Endothelial cell of umbilical vein (primary cell): ENCODE data around the gene SSH2. TPM values are rescaled to one million over a fixed set of nuclear protein-coding genes. Genes with fewer than 3 reads are reported as not detected.

Experiments
- BruUV-seq: library from RNA; stranded (reverse); fragments of 400-500 nt; replicated peaks from 2 replicates; lab custom pipeline; 2021; lab: Mats Ljungman, UMichigan
- CTCF ChIA-PET: fragments of 300-600, 350-600 bp; sonication (Branson Sonifier 250); formaldehyde crosslinking; loops from one replicate; lab custom pipeline; 2021; ENCODE audit warnings: antibody characterized with exemption, inconsistent platforms; lab: Charles Lee
- POLR2A ChIA-PET: fragments of 300-600, 350-600 bp; sonication (Branson Sonifier 250); formaldehyde crosslinking; loops from one replicate; lab custom pipeline; 2021; ENCODE audit warnings: antibody characterized with exemption, inconsistent platforms; lab: Charles Lee
- DNase-seq: peaks from one replicate; pipeline ENCODE4 v3.0.0-alpha.2; 2011; ENCODE audit warnings: low read depth, low spot score
- FAIRE-seq: peaks from 2 replicates; lab custom pipeline; 2011; peaks lifted over from hg19 to GRCh38; lab: Jason Lieb, UNC
- H2AFZ ChIP-seq: 2 replicates; pipeline ENCODE4 v1.6.0; 2012; ENCODE audit warnings: low read depth, low read length, control low read depth, inconsistent platforms
- H3K27ac ChIP-seq: 2 replicates; pipeline ENCODE4 v1.5.1; 2011; ENCODE audit warnings: low read depth, mild to moderate bottlenecking, control low read depth, low read length, moderate library complexity; ENCODE audit not compliant: insufficient read depth
- H3K27me3 ChIP-seq, 2 experiments: 2 replicates each; pipeline versions ENCODE4 v1.6.0 to v1.6.1; 2011; ENCODE audit warnings: low read length in 2 of 2, mixed read lengths in 1 of 2; ENCODE audit not compliant: control insufficient read depth in 2 of 2, insufficient read depth in 2 of 2
- H3K36me3 ChIP-seq, 2 experiments: 2 replicates in 1 of 2; 3 replicates in 1 of 2; pipeline ENCODE4 v1.5.1; 2011; ENCODE audit warnings: low read length in 2 of 2, mild to moderate bottlenecking in 1 of 2, moderate library complexity in 1 of 2; ENCODE audit not compliant: control insufficient read depth in 2 of 2, insufficient read depth in 2 of 2; ENCODE audit errors: extremely low read depth in 1 of 2
- H3K4me1 ChIP-seq: 3 replicates; pipeline ENCODE4 v1.5.1; 2011; ENCODE audit warnings: mild to moderate bottlenecking, low read length; ENCODE audit not compliant: control insufficient read depth, insufficient read depth; ENCODE audit errors: extremely low read depth
- H3K4me2 ChIP-seq: 2 replicates; pipeline ENCODE4 v1.6.1; 2011; ENCODE audit warnings: low read length, control low read depth, mixed read lengths; ENCODE audit not compliant: insufficient read depth
- H3K4me3 ChIP-seq, 3 experiments: fragments of 200-600 bp in 1 of 3; sonication (generic), shearing (Covaris generic) in 1 of 3; replicated peaks in 1 of 3; 2 replicates each; pipeline ENCODE4 v1.5.1; 2011 to 2016; ENCODE audit warnings: control low read depth in 3 of 3, low read length in 3 of 3, mild to moderate bottlenecking in 2 of 3, inconsistent platforms in 1 of 3, low read depth in 1 of 3, moderate library complexity in 1 of 3; ENCODE audit not compliant: insufficient read depth in 1 of 3
- H3K79me2 ChIP-seq: 2 replicates; pipeline ENCODE4 v1.6.0; 2012; ENCODE audit warnings: low read length, inconsistent platforms; ENCODE audit not compliant: control insufficient read depth, insufficient read depth
- H3K9ac ChIP-seq: replicated peaks from 2 replicates; pipeline ENCODE3; 2011; ENCODE audit warnings: low read length, control low read depth; ENCODE audit not compliant: insufficient read depth; ENCODE audit errors: extremely low read depth
- H3K9me1 ChIP-seq: replicated peaks from 3 replicates; pipeline ENCODE4 v1.6.0; 2011; ENCODE audit warnings: mild to moderate bottlenecking, low read length; ENCODE audit not compliant: control insufficient read depth, insufficient read depth; ENCODE audit errors: extremely low read depth
- H3K9me3 ChIP-seq: replicated peaks from 2 replicates; pipeline ENCODE4 v1.5.1; 2012; ENCODE audit warnings: low read length, inconsistent platforms; ENCODE audit not compliant: control insufficient read depth, insufficient read depth
- H4K20me1 ChIP-seq: replicated peaks from 2 replicates; pipeline ENCODE3; 2011; ENCODE audit warnings: mild to moderate bottlenecking, low read length; ENCODE audit not compliant: control insufficient read depth, insufficient read depth; ENCODE audit errors: extremely low read depth
- CTCF ChIP-seq, 2 donors: IDR thresholded peaks; 1 replicate in 1 of 2; 2 replicates in 1 of 2; pipeline ENCODE4 v1.5.1; 2011; ENCODE audit warnings: low read length in 2 of 2, mild to moderate bottlenecking in 2 of 2, moderate library complexity in 2 of 2, control low read depth in 1 of 2, inconsistent platforms in 1 of 2, low read depth in 1 of 2; ENCODE audit not compliant: insufficient read depth in 1 of 2; ENCODE audit errors: extremely low read depth in 1 of 2
- EZH2 ChIP-seq: IDR thresholded peaks from 2 replicates; pipeline ENCODE4 v1.6.1; 2012; ENCODE audit warnings: borderline replicate concordance, low read depth, mild to moderate bottlenecking, moderate library complexity, low read length, inconsistent platforms; ENCODE audit not compliant: severe bottlenecking
- FOS ChIP-seq: IDR thresholded peaks from 2 replicates; pipeline ENCODE4 v1.6.1; 2011; ENCODE audit warnings: mild to moderate bottlenecking, low read length, moderate library complexity, borderline replicate concordance; ENCODE audit not compliant: insufficient read depth
- GATA2 ChIP-seq: IDR thresholded peaks from 2 replicates; pipeline ENCODE4 v1.7.0; 2011; ENCODE audit warnings: low read depth, mild to moderate bottlenecking, moderate library complexity, mixed read lengths, low read length; ENCODE audit not compliant: insufficient read length, insufficient read depth
- JUN ChIP-seq: IDR thresholded peaks from 2 replicates; pipeline ENCODE4 v1.6.1; 2011; ENCODE audit warnings: borderline replicate concordance, low read depth; ENCODE audit not compliant: insufficient read length, insufficient read depth
- MAX ChIP-seq: IDR thresholded peaks from 2 replicates; pipeline ENCODE4 v1.6.1; 2011; ENCODE audit not compliant: insufficient read depth, insufficient read length
- MYC ChIP-seq: IDR thresholded peaks from one replicate; pipeline ENCODE4 v1.6.1; 2011; ENCODE audit warnings: mild to moderate bottlenecking, low read depth, low read length
- POLR2A ChIP-seq: IDR thresholded peaks from 2 replicates; pipeline ENCODE4 v1.6.1; 2012; ENCODE audit warnings: low read depth, mild to moderate bottlenecking, control low read depth, low read length
- POLR2AphosphoS5 ChIP-seq: IDR thresholded peaks from 2 replicates; pipeline ENCODE4 v1.6.1; 2012; ENCODE audit warnings: low read depth, mild to moderate bottlenecking, control low read depth, low read length, moderate library complexity; ENCODE audit not compliant: insufficient read depth
- dilution Hi-C: fragments of 300-500 bp; cut with MboI; formaldehyde crosslinking; loops from one replicate; pipeline ENCODE4 v1.15.0; 2019; ENCODE audit warnings: low sequenced_read_pairs; ENCODE audit not compliant: extremely low pct_ligation_motif_present
- intact Hi-C: fragments of 100-400 bp; cut with micrococcal nuclease; formaldehyde crosslinking; loops from one replicate; pipeline ENCODE4 v1.10.0; 2022
- polyA plus RNA-seq, 4 experiments: library from polyadenylated mRNA; depleted of rRNA in 3 of 4; stranded (reverse) in 3 of 4; unstranded in 1 of 4; fragments of >200 nt; gene quantifications; 2 replicates each; pipeline versions ENCODE4 v1.2.1 to v1.2.3, GENCODE V29; 2011 to 2012; ENCODE audit warnings: missing spikeins in 1 of 4
- total RNA-seq: library from RNA; stranded (reverse); gene quantifications from 2 replicates; pipeline ENCODE4 v1.2.3, GENCODE V29; 2021

SSH2 gene
- total and polyA plus RNA-seq, 2 donors (not counting 3 experiments of a cell fraction or from before 2014, with no cell fraction given): 24.6 to 60.9 TPM

- no peaks in the 10 kb centered on the region for H3K27me3 ChIP-seq
- dilution Hi-C loops: no loop called here
- ChIA-PET POLR2A (no interaction called here), CTCF (interaction anchor here (0.7 to 4.2 kb wide), 9 partner anchors 16 to 505 kb away, joined by 3 to 27 read pairs (median 3); partner anchors contain the start of genes ABHD15 and TP53I13)
- H2AFZ ChIP-seq: no peak overlapping the region
- peak overlapping the region; percentile 66 for H3K4me2 ChIP-seq
- H3K36me3 ChIP-seq: no peaks in the 10 kb centered on the region
- FAIRE-seq: peak; percentile 31
- H3K4me3 ChIP-seq: peak overlapping the region; percentile 58 to 69 (median 68)
- intact Hi-C loops: loop anchor here (5.0 kb wide), 1 partner anchor 196 kb away; the partner anchor contains the start of gene TAOK1
- DNase-seq: no peak
- peaks cover 54% of the 10 kb centered on the region for H3K79me2 ChIP-seq
- no peaks in the 10 kb centered on the region for H3K9me3 ChIP-seq
- TF ChIP-seq EZH2: no peak
- no peak for TF ChIP-seq FOS
- TF ChIP-seq POLR2AphosphoS5: peak; percentile 26
- TF ChIP-seq GATA2: no peak
- peak overlapping the region; percentile 54 for H3K9ac ChIP-seq
- BruUV-seq: no TSS peak
- no peaks in the 10 kb centered on the region for H3K9me1 ChIP-seq
- no peaks in the 10 kb centered on the region for H4K20me1 ChIP-seq
- peak overlapping the region; percentile 66 for H3K27ac ChIP-seq
- H3K4me1 ChIP-seq: peaks cover 76% of the 10 kb centered on the region
Observed at GRCh38 chr17:29588562-29589411, 341.2 kb downstream of the SSH2 start.

- Histone ChIP-seq H3K4me2 (peak overlapping the region; percentile 66), H3K4me3 (peak overlapping the region; percentile 58 to 69 (median 68)), H2AFZ (no peak overlapping the region), H3K9ac (peak overlapping the region; percentile 54), H3K4me1 (peaks cover 76% of the 10 kb centered on the region), H3K27ac (peak overlapping the region; percentile 66), H3K9me1 (no peaks in the 10 kb centered on the region), H3K79me2 (peaks cover 60% of the 10 kb centered on the region), H3K27me3 (no peaks in the 10 kb centered on the region), H3K36me3 (peaks cover 0 to 4% of the 10 kb centered on the region in 2 experiments), H3K9me3 (no peaks in the 10 kb centered on the region), H4K20me1 (no peaks in the 10 kb centered on the region)
- BruUV-seq: TSS peak; percentile 4
- intact Hi-C loops (loop anchor here (5.0 kb wide), 1 partner anchor 196 kb away; the partner anchor contains the start of gene TAOK1), dilution Hi-C loops (no loop called here)
- FAIRE-seq (peak; percentile 76), DNase-seq (peak; percentile 43)
- TF ChIP-seq MYC (no peak), JUN (no peak), CTCF (IDR thresholded peaks at IDR 0.05; ENCODE audit: extremely low read depth in 1 of 2, insufficient read depth in 1 of 2, low read depth in 1 of 2, low read length in 2 of 2) (no peak), POLR2AphosphoS5 (no peak), GATA2 (no peak), EZH2 (no peak), POLR2A (no peak), FOS (no peak), MAX (no peak)
- ChIA-PET CTCF (interaction anchor here (0.7 to 4.2 kb wide), 9 partner anchors 15 to 505 kb away, joined by 3 to 27 read pairs (median 3); partner anchors contain the start of genes ABHD15 and TP53I13), POLR2A (no interaction called here)
Observed at GRCh38 chr17:29588017-29588561, 341.9 kb downstream of the SSH2 start.
